ENCODE measurements around the gene FPGS. TPM values are rescaled to one million over a fixed set of nuclear protein-coding genes. Genes with fewer than 3 reads are reported as not detected.

The FPGS gene
- total RNA-seq, 1 donor from 2014 or later, result 32.8 TPM

- Histone ChIP-seq H4K20me1 (ENCODE audit: low read depth) (no peaks in the 10 kb centered on the region), H3K27ac (no peak overlapping the region), H2AFZ (replicated peaks) (no peak overlapping the region), H3K4me3 (no peak overlapping the region), H3K27me3 (no peaks in the 10 kb centered on the region), H3K9ac (no peak overlapping the region), H3F3A (ENCODE audit: low read depth) (no peaks in the 10 kb centered on the region), H3K79me2 (ENCODE audit: low read depth) (no peaks in the 10 kb centered on the region), H3K36me3 (no peaks in the 10 kb centered on the region), H3K4me2 (no peak overlapping the region), H3K9me3 (ENCODE audit: low read depth) (no peaks in the 10 kb centered on the region), H3K4me1 (no peaks in the 10 kb centered on the region)
- DNase-seq (ENCODE audit: low spot score), result no peak
- no peaks in the 10 kb centered on the region for H3K36me3 Mint-ChIP-seq
- no peaks in the 10 kb centered on the region for H3K9me3 Mint-ChIP-seq
- no peak for TF ChIP-seq CTCF (IDR thresholded peaks at IDR 0.05)
- no peak for TF ChIP-seq EZH2phosphoT487 (IDR thresholded peaks at IDR 0.05)
- no peak for TF ChIP-seq EZH2 (IDR thresholded peaks at IDR 0.05)
- no peak overlapping the region for H3K4me3 Mint-ChIP-seq
- H3K4me1 Mint-ChIP-seq, result peaks cover 9% of the 10 kb centered on the region
- H3K27ac Mint-ChIP-seq, result no peak overlapping the region
- peaks cover 5% of the 10 kb centered on the region for H3K27me3 Mint-ChIP-seq (ENCODE audit: insufficient read depth, low read depth)
Measured at GRCh38 chr9:127857278-127857677, 54.6 kb downstream of the FPGS start.

GRCh38 chr9:127858041-127858512 lies 55.4 kb downstream of the FPGS start:
- TF ChIP-seq CTCF (IDR thresholded peaks at IDR 0.05) (no peak), EZH2 (IDR thresholded peaks at IDR 0.05) (no peak), EZH2phosphoT487 (IDR thresholded peaks at IDR 0.05) (no peak)
- Mint-ChIP-seq H3K4me1 (peaks cover 14% of the 10 kb centered on the region), H3K27me3 (ENCODE audit: insufficient read depth, low read depth) (peaks cover 5% of the 10 kb centered on the region), H3K27ac (peak overlapping the region; percentile 85), H3K36me3 (no peaks in the 10 kb centered on the region), H3K9me3 (no peaks in the 10 kb centered on the region), H3K4me3 (no peak overlapping the region)
- Histone ChIP-seq H3K9ac (no peak overlapping the region), H3K4me2 (no peak overlapping the region), H3F3A (ENCODE audit: low read depth) (no peaks in the 10 kb centered on the region), H3K36me3 (no peaks in the 10 kb centered on the region), H3K79me2 (ENCODE audit: low read depth) (no peaks in the 10 kb centered on the region), H3K27me3 (no peaks in the 10 kb centered on the region), H3K9me3 (ENCODE audit: low read depth) (no peaks in the 10 kb centered on the region), H4K20me1 (ENCODE audit: low read depth) (no peaks in the 10 kb centered on the region), H3K4me3 (no peak overlapping the region), H2AFZ (replicated peaks) (no peak overlapping the region), H3K27ac (no peak overlapping the region), H3K4me1 (no peaks in the 10 kb centered on the region)
- no peak for DNase-seq (ENCODE audit: low spot score)

- H3K27ac ChIP-seq, result no peak overlapping the region
- H3K79me2 ChIP-seq (ENCODE audit: low read depth), result no peaks in the 10 kb centered on the region
- no peak overlapping the region for H3K4me3 ChIP-seq
- H2AFZ ChIP-seq (replicated peaks), result no peak overlapping the region
- no peaks in the 10 kb centered on the region for H3K4me1 ChIP-seq
- no peak overlapping the region for H3K4me3 Mint-ChIP-seq
- H3K27me3 ChIP-seq, result no peaks in the 10 kb centered on the region
- H3F3A ChIP-seq (ENCODE audit: low read depth), result no peaks in the 10 kb centered on the region
- H3K4me1 Mint-ChIP-seq, result peaks cover 16% of the 10 kb centered on the region
- H3K9me3 ChIP-seq (ENCODE audit: low read depth), result no peaks in the 10 kb centered on the region
- no peaks in the 10 kb centered on the region for H3K36me3 Mint-ChIP-seq
- H3K27ac Mint-ChIP-seq, result peak overlapping the region; percentile 58
- no peak overlapping the region for H3K4me2 ChIP-seq
- no peaks in the 10 kb centered on the region for H3K9me3 Mint-ChIP-seq
- TF ChIP-seq EZH2phosphoT487 (IDR thresholded peaks at IDR 0.05) (no peak), CTCF (IDR thresholded peaks at IDR 0.05) (no peak), EZH2 (IDR thresholded peaks at IDR 0.05) (no peak)
- no peaks in the 10 kb centered on the region for H4K20me1 ChIP-seq (ENCODE audit: low read depth)
- no peaks in the 10 kb centered on the region for H3K36me3 ChIP-seq
- H3K27me3 Mint-ChIP-seq (ENCODE audit: insufficient read depth, low read depth), result peaks cover 5% of the 10 kb centered on the region
- no peak for DNase-seq (ENCODE audit: low spot score)
- no peak overlapping the region for H3K9ac ChIP-seq
Measured at GRCh38 chr9:127860260-127860659, 57.6 kb downstream of the FPGS start.
